ENCODE data around the gene SLC35A3. TPM values are rescaled to one million over a fixed set of nuclear protein-coding genes. Genes with fewer than 3 reads are reported as not detected.

Gene SLC35A3
- total RNA-seq, 2 donors from 2014 or later, result 23.2 to 32.0 TPM

DNA sequence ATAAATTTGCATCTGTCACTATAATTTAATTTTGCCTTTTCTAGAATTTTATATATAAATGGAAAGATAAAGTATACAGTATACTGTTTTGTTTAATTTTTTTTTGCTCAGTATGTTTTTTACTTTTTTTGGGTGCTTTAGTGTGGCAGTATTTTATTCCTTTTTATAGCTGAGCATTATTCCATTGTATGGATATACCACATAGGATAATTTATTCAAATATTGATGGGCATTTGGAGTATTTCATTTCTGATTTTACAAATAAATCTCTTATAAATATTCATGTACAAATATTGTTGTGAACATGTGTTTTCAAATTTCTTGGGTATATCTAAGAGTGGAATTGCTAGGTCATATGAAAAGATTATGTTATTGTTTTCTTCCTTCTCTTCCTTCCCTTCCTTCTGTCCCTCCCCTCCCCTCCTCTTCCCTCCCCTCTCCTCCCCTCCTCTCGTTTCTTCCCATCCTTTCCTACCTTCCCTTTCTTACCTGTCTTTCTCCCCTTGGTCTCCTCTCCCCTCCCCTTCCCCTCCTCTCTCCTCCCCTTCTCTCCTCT, 18.5 kb downstream of the SLC35A3 start:
- H3K36me3 ChIP-seq, result no peaks in the 10 kb centered on the region

DNA sequence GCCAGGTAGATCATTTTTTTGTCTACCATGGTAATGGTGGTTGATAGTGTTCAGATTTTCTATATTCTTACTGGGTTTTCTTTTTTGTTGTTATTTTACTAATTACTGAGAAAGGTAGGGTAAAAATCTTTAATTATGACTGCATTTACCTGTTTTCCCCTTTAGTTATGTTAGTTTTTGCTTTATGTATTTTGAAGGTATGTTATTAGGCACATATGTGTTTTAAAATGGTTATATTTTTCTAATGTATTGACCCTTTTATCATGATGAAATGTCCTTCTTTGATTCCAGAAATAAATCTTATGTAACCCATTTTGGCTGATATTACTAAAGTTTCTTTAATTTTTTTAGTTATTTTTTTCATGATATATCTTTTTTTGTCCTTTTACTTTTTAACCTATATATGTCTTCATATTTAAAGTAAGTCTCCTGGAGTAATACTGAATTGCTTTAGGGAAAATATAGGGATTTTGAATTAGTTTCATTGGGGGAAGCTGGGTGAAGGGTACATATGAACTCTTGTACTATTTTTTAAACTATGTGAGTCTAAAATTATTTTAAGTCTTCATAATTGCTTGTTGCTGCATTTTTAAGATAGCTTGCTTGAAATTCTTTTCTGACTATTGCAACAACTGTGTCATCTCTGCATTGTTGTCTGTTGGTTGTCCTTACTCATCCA, 22.4 kb downstream of the SLC35A3 start:
- TF ChIP-seq, protein P1, sequence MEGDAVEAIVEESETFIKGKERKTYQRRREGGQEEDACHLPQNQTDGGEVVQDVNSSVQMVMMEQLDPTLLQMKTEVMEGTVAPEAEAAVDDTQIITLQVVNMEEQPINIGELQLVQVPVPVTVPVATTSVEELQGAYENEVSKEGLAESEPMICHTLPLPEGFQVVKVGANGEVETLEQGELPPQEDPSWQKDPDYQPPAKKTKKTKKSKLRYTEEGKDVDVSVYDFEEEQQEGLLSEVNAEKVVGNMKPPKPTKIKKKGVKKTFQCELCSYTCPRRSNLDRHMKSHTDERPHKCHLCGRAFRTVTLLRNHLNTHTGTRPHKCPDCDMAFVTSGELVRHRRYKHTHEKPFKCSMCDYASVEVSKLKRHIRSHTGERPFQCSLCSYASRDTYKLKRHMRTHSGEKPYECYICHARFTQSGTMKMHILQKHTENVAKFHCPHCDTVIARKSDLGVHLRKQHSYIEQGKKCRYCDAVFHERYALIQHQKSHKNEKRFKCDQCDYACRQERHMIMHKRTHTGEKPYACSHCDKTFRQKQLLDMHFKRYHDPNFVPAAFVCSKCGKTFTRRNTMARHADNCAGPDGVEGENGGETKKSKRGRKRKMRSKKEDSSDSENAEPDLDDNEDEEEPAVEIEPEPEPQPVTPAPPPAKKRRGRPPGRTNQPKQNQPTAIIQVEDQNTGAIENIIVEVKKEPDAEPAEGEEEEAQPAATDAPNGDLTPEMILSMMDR (IDR thresholded peaks at IDR 0.05), result no peak
- H3K36me3 ChIP-seq, result no peaks in the 10 kb centered on the region
- no peak for ATAC-seq (ENCODE audit: insufficient number of reproducible peaks, low FRiP score, low read depth)
- peaks cover 0 to 5% of the 10 kb centered on the region in 2 donors for H3K4me1 ChIP-seq (ENCODE audit: control insufficient read depth in 1 of 2, low read depth in 2 of 2)
- H3K27me3 ChIP-seq (replicated peaks; ENCODE audit: insufficient read depth), result no peaks in the 10 kb centered on the region
- no peak overlapping the region for H3K4me3 ChIP-seq
- no peak overlapping the region for H3K27ac ChIP-seq
- no peak for DNase-seq (ENCODE audit: low spot score)
- peaks cover 6% of the 10 kb centered on the region for H3K9me3 ChIP-seq

More for the DNA sequence above, 18.5 kb downstream of the SLC35A3 start:
- DNase-seq (ENCODE audit: low spot score) (no peak), ATAC-seq (ENCODE audit: insufficient number of reproducible peaks, low FRiP score, low read depth) (no peak)
- Histone ChIP-seq H3K27me3 (replicated peaks; ENCODE audit: insufficient read depth) (no peaks in the 10 kb centered on the region), H3K27ac (no peak overlapping the region), H3K9me3 (peaks cover 12% of the 10 kb centered on the region), H3K4me1 (ENCODE audit: control insufficient read depth in 1 of 2, low read depth in 2 of 2) (peaks cover 0 to 5% of the 10 kb centered on the region in 2 donors), H3K4me3 (no peak overlapping the region)
- TF ChIP-seq, protein P1 (IDR thresholded peaks at IDR 0.05), result no peak

DNA sequence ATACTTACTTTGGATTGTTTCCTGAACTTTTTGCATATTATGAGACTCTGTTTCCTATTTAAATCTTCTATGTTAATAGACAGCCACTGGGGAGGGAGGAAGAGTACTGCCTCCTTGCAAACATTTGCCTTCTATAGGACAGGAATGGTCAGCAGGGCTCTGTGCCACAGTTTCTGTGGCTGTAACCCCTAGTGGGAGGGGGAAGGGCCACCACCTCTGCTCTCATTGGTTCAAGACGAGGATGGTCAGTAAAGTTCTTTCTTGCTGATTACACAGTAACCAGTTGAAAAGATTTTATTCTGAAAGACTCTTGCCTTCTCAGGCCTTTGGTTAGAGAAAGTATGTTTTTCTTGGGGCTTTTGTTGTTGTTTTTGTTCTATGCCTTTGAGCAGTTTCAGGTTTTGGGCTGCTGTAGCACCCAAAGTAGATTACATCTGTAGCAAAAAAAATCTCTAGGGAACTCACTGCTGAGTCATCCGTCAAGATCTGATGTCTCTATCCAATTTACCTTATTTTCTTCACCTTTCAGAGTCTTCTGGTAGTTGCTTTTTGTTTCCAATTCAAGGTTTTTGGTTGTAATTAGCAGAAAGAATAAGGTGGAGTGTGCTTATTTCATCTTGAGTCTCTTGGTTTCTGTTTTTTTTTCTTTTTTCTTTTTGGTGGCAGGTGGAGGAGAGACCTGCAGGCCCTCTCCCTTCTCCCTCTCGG, 23.1 kb downstream of the SLC35A3 start:
- Histone ChIP-seq H3K27ac (no peak overlapping the region), H3K4me3 (no peak overlapping the region), H3K4me1 (ENCODE audit: control insufficient read depth in 1 of 2, low read depth in 2 of 2) (peaks cover 0 to 5% of the 10 kb centered on the region in 2 donors), H3K27me3 (replicated peaks; ENCODE audit: insufficient read depth) (no peaks in the 10 kb centered on the region), H3K9me3 (peaks cover 6% of the 10 kb centered on the region), H3K36me3 (no peaks in the 10 kb centered on the region)
- no peak for DNase-seq (ENCODE audit: low spot score)
- no peak for ATAC-seq (ENCODE audit: insufficient number of reproducible peaks, low FRiP score, low read depth)
- TF ChIP-seq, protein P1 (IDR thresholded peaks at IDR 0.05), result no peak

DNA sequence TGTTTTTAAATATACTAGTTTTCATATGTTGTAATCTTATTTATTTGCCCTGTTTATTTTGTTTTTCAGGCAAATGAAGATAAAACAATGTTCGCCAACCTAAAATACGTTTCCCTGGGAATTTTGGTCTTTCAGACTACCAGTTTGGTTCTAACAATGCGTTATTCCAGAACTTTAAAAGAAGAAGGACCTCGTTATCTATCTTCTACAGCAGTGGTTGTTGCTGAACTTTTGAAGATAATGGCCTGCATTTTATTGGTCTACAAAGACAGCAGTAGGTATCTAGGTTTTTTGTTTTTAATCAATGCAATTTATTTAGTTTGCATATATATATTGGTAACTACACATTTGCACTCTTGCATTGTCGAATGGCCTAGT, 23.7 kb downstream of the SLC35A3 start:
- Histone ChIP-seq H3K36me3 (no peaks in the 10 kb centered on the region), H3K9me3 (peaks cover 6% of the 10 kb centered on the region), H3K27ac (no peak overlapping the region), H3K4me1 (ENCODE audit: control insufficient read depth in 1 of 2, low read depth in 2 of 2) (peaks cover 0 to 5% of the 10 kb centered on the region in 2 donors), H3K4me3 (no peak overlapping the region), H3K27me3 (replicated peaks; ENCODE audit: insufficient read depth) (no peaks in the 10 kb centered on the region)
- TF ChIP-seq, protein P1 (IDR thresholded peaks at IDR 0.05), result no peak
- DNase-seq (ENCODE audit: low spot score) (no peak), ATAC-seq (ENCODE audit: insufficient number of reproducible peaks, low FRiP score, low read depth) (no peak)

DNA sequence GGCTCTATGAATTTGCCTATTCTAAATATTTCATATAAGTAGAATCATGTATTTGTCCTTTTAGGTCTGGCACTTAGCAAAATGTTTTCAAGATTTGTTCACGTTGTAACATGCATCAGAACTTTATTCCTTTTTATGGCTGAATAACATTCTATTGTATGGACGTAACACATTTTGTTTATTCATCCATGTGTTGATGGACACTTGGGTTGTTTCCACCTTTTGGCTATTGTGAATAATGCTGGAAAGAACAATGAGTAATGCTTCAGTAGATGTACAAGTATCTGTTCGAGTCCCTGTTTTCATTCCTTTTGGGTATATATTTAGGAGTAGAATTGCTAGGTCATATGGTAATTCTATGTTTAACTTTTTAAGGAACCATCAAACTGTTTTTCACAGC, 24.7 kb downstream of the SLC35A3 start:
- Histone ChIP-seq H3K27ac (no peak overlapping the region), H3K36me3 (no peaks in the 10 kb centered on the region), H3K4me3 (no peak overlapping the region), H3K9me3 (peaks cover 6% of the 10 kb centered on the region), H3K4me1 (ENCODE audit: control insufficient read depth in 1 of 2, low read depth in 2 of 2) (peaks cover 0 to 5% of the 10 kb centered on the region in 2 donors), H3K27me3 (replicated peaks; ENCODE audit: insufficient read depth) (no peaks in the 10 kb centered on the region)
- TF ChIP-seq, protein P1 (IDR thresholded peaks at IDR 0.05), result no peak
- ATAC-seq (ENCODE audit: insufficient number of reproducible peaks, low FRiP score, low read depth) (no peak), DNase-seq (ENCODE audit: low spot score) (no peak)
